SJCRH30 (cell line): ENCODE results near the gene LIN7A. TPM values are rescaled to one million over a fixed set of nuclear protein-coding genes. Genes with fewer than 3 reads are reported as not detected.
A peak's percentile ranks its signal among the peaks of the same experiment; 100 is the strongest.

Experiments used
- DNase-seq, 2 experiments: peaks; one replicate each; pipeline ENCODE4 v3.0.0-alpha.2; 2015 to 2020
- H3K27ac ChIP-seq: fragments of 250-450 bp; sonication (Bioruptor Pico); 2 replicates; pipeline ENCODE4 v1.5.1; 2020; ENCODE audit warnings: mild to moderate bottlenecking, moderate library complexity
- H3K27me3 ChIP-seq: fragments of 250-450 bp; sonication (Bioruptor Pico); 2 replicates; pipeline ENCODE4 v1.5.1; 2020; ENCODE audit warnings: mild to moderate bottlenecking, moderate library complexity
- H3K36me3 ChIP-seq: fragments of 250-450 bp; sonication (Bioruptor Pico); 2 replicates; pipeline ENCODE4 v1.5.1; 2020; ENCODE audit warnings: mild to moderate bottlenecking, moderate library complexity
- H3K4me1 ChIP-seq: fragments of 250-450 bp; sonication (Bioruptor Pico); 2 replicates; pipeline ENCODE4 v1.5.1; 2020; ENCODE audit warnings: mild to moderate bottlenecking, moderate library complexity
- H3K4me3 ChIP-seq: fragments of 250-450 bp; sonication (Bioruptor Pico); 2 replicates; pipeline ENCODE4 v1.5.1; 2020; ENCODE audit warnings: mild to moderate bottlenecking, moderate library complexity
- H3K9me3 ChIP-seq: fragments of 250-450 bp; sonication (Bioruptor Pico); replicated peaks from 2 replicates; pipeline ENCODE4 v1.5.1; 2020; ENCODE audit warnings: mild to moderate bottlenecking, moderate library complexity
- total RNA-seq: library from RNA; depleted of rRNA; stranded (reverse); fragments of >200 nt; shearing (Covaris generic); gene quantifications from 2 replicates; pipeline ENCODE4 v1.2.3, GENCODE V29; 2014

Gene LIN7A
- total RNA-seq, 1 experiment from 2014 or later = 57.8 TPM

GRCh38 chr12:80823393-80823792, 114.3 kb downstream of the LIN7A start:
- H3K27me3 ChIP-seq = no peaks in the 10 kb centered on the region
- no peaks in the 10 kb centered on the region for H3K4me1 ChIP-seq
- peaks cover 5% of the 10 kb centered on the region; the same call in 1 of the 2 replicates for H3K36me3 ChIP-seq
- H3K27ac ChIP-seq = no peak overlapping the region
- 0 out of 2 replicates have a peak, but pooled peaks cover 2% of the 10 kb centered on the region for H3K9me3 ChIP-seq
- H3K4me3 ChIP-seq = no peak overlapping the region
- DNase-seq = no peak

GRCh38 chr12:80821513-80822000, 116.2 kb downstream of the LIN7A start:
- Histone ChIP-seq H3K27ac (no peak overlapping the region), H3K4me1 (no peaks in the 10 kb centered on the region), H3K27me3 (no peaks in the 10 kb centered on the region), H3K4me3 (no peak overlapping the region), H3K9me3 (0 out of 2 replicates have a peak, but pooled peaks cover 2% of the 10 kb centered on the region), H3K36me3 (peaks cover 5% of the 10 kb centered on the region; the same call in 1 of the 2 replicates)
- peak in 1 of 2 experiments; percentile 17 for DNase-seq

GRCh38 chr12:80818878-80819277, 118.9 kb downstream of the LIN7A start:
- no peak overlapping the region for H3K4me3 ChIP-seq
- 0 out of 2 replicates have a peak, but pooled peaks cover 1% of the 10 kb centered on the region for H3K9me3 ChIP-seq
- no peak for DNase-seq
- H3K27ac ChIP-seq = no peak overlapping the region
- peaks cover 7% of the 10 kb centered on the region; the same call in 1 of the 2 replicates for H3K36me3 ChIP-seq
- H3K4me1 ChIP-seq = no peaks in the 10 kb centered on the region
- no peaks in the 10 kb centered on the region for H3K27me3 ChIP-seq

- H3K27ac ChIP-seq = no peak overlapping the region
- no peaks in the 10 kb centered on the region for H3K9me3 ChIP-seq
Measured at GRCh38 chr12:80815351-80815750, 122.4 kb downstream of the LIN7A start.

GRCh38 chr12:80814453-80814852, 123.3 kb downstream of the LIN7A start:
- Histone ChIP-seq H3K9me3 (no peaks in the 10 kb centered on the region), H3K27ac (no peak overlapping the region), H3K36me3 (peaks cover 29% of the 10 kb centered on the region), H3K4me3 (no peak overlapping the region), H3K27me3 (no peaks in the 10 kb centered on the region), H3K4me1 (no peaks in the 10 kb centered on the region)
- no peak for DNase-seq

More at GRCh38 chr12:80815351-80815750, 122.4 kb downstream of the LIN7A start:
- Histone ChIP-seq H3K36me3 (peaks cover 25% of the 10 kb centered on the region), H3K27me3 (no peaks in the 10 kb centered on the region), H3K4me3 (no peak overlapping the region), H3K4me1 (no peaks in the 10 kb centered on the region)
- no peak for DNase-seq

- Histone ChIP-seq H3K9me3 (no peaks in the 10 kb centered on the region), H3K36me3 (peaks cover 33% of the 10 kb centered on the region), H3K4me1 (no peaks in the 10 kb centered on the region), H3K27me3 (no peaks in the 10 kb centered on the region), H3K4me3 (no peak overlapping the region), H3K27ac (no peak overlapping the region)
- DNase-seq = no peak
Measured at GRCh38 chr12:80813820-80814219, 123.9 kb downstream of the LIN7A start.

- no peak for DNase-seq
Measured at GRCh38 chr12:80811957-80812708, 125.6 kb downstream of the LIN7A start.

GRCh38 chr12:80810874-80811273, 126.9 kb downstream of the LIN7A start:
- no peak for DNase-seq
- no peak overlapping the region for H3K4me3 ChIP-seq

More at GRCh38 chr12:80811957-80812708, 125.6 kb downstream of the LIN7A start:
- no peak overlapping the region for H3K27ac ChIP-seq
- H3K4me1 ChIP-seq = no peaks in the 10 kb centered on the region
- peaks cover 41% of the 10 kb centered on the region for H3K36me3 ChIP-seq
- H3K27me3 ChIP-seq = no peaks in the 10 kb centered on the region
- peaks cover 1% of the 10 kb centered on the region; the same call in 1 of the 2 replicates for H3K9me3 ChIP-seq
- no peak overlapping the region for H3K4me3 ChIP-seq

GRCh38 chr12:80807640-80808288, 130.0 kb downstream of the LIN7A start:
- Histone ChIP-seq H3K4me3 (no peak overlapping the region), H3K27ac (no peak overlapping the region), H3K27me3 (no peaks in the 10 kb centered on the region), H3K36me3 (peaks cover 48% of the 10 kb centered on the region), H3K4me1 (no peaks in the 10 kb centered on the region), H3K9me3 (peaks cover 2% of the 10 kb centered on the region; the same call in 1 of the 2 replicates)
- no peak for DNase-seq

More at GRCh38 chr12:80810874-80811273, 126.9 kb downstream of the LIN7A start:
- no peaks in the 10 kb centered on the region for H3K27me3 ChIP-seq
- H3K4me1 ChIP-seq = no peaks in the 10 kb centered on the region
- H3K27ac ChIP-seq = no peak overlapping the region
- peaks cover 48% of the 10 kb centered on the region for H3K36me3 ChIP-seq
- peaks cover 2% of the 10 kb centered on the region; the same call in 1 of the 2 replicates for H3K9me3 ChIP-seq

GRCh38 chr12:80805106-80805505, 132.6 kb downstream of the LIN7A start:
- DNase-seq = no peak
- Histone ChIP-seq H3K36me3 (peaks cover 37% of the 10 kb centered on the region), H3K4me1 (no peaks in the 10 kb centered on the region), H3K27ac (no peak overlapping the region), H3K4me3 (no peak overlapping the region), H3K27me3 (no peaks in the 10 kb centered on the region), H3K9me3 (peaks cover 2% of the 10 kb centered on the region; the same call in 1 of the 2 replicates)

GRCh38 chr12:80802652-80803400, 134.9 kb downstream of the LIN7A start:
- H3K27me3 ChIP-seq = no peaks in the 10 kb centered on the region
- no peak overlapping the region for H3K4me3 ChIP-seq
- H3K27ac ChIP-seq = no peak overlapping the region
- no peak for DNase-seq
- H3K36me3 ChIP-seq = peaks cover 32% of the 10 kb centered on the region
- no peaks in the 10 kb centered on the region for H3K4me1 ChIP-seq
- H3K9me3 ChIP-seq = peaks cover 2% of the 10 kb centered on the region; the same call in 1 of the 2 replicates

GRCh38 chr12:80798281-80798680, 139.5 kb downstream of the LIN7A start:
- Histone ChIP-seq H3K9me3 (no peaks in the 10 kb centered on the region), H3K4me1 (no peaks in the 10 kb centered on the region), H3K27me3 (no peaks in the 10 kb centered on the region), H3K4me3 (no peak overlapping the region), H3K36me3 (peaks cover 23% of the 10 kb centered on the region; the same call in 1 of the 2 replicates), H3K27ac (no peak overlapping the region)
- no peak for DNase-seq

GRCh38 chr12:80794551-80794950, 143.2 kb downstream of the LIN7A start:
- Histone ChIP-seq H3K4me3 (no peak overlapping the region), H3K36me3 (peaks cover 13% of the 10 kb centered on the region; the same call in 1 of the 2 replicates), H3K4me1 (no peaks in the 10 kb centered on the region), H3K27me3 (no peaks in the 10 kb centered on the region), H3K9me3 (no peaks in the 10 kb centered on the region), H3K27ac (no peak overlapping the region)
- no peak for DNase-seq

- Histone ChIP-seq H3K36me3 (peaks cover 11% of the 10 kb centered on the region; the same call in 1 of the 2 replicates), H3K27ac (no peak overlapping the region), H3K4me3 (no peak overlapping the region), H3K27me3 (no peaks in the 10 kb centered on the region), H3K9me3 (no peaks in the 10 kb centered on the region), H3K4me1 (no peaks in the 10 kb centered on the region)
- no peak for DNase-seq
Measured at GRCh38 chr12:80792861-80793260, 144.9 kb downstream of the LIN7A start.
